ENCODE data around the gene INTU.
"Not testable (repeated sequence)": the region's sequence is repeated elsewhere in the genome, so short reads cannot be mapped to it uniquely, and the experiment has no call there.

The INTU gene

GRCh38 chr4:127632420-127633403 lies at the start of gene INTU:
TSS of gene INTU (plus strand) at chr4:127632957. CDS start at chr4:127633035, 78 bp downstream.
- DNase-seq (ENCODE audit: low spot score), result peak; percentile 92

- DNase-seq (ENCODE audit: low spot score), result not testable (repeated sequence)
Measured at GRCh38 chr4:127586496-127586895, 46.3 kb upstream of the INTU start.

GRCh38 chr4:127586922-127587571 lies 45.7 kb upstream of the INTU start:
- peak; percentile 61 for DNase-seq (ENCODE audit: low spot score)

- DNase-seq (ENCODE audit: low spot score), result not testable (repeated sequence)
Measured at GRCh38 chr4:127589153-127589552, 43.6 kb upstream of the INTU start.

GRCh38 chr4:127598656-127599055 lies 34.1 kb upstream of the INTU start:
- no peak for DNase-seq (ENCODE audit: low spot score)

- no peak for DNase-seq (ENCODE audit: low spot score)
Measured at GRCh38 chr4:127601029-127601428, 31.7 kb upstream of the INTU start.

- DNase-seq (ENCODE audit: low spot score), result peak; percentile 28
Measured at GRCh38 chr4:127604949-127605709, 27.6 kb upstream of the INTU start.

- no peak for DNase-seq (ENCODE audit: low spot score)
Measured at GRCh38 chr4:127606823-127607222, 25.9 kb upstream of the INTU start.

GRCh38 chr4:127609484-127609883 lies 23.3 kb upstream of the INTU start:
- no peak for DNase-seq (ENCODE audit: low spot score)

DNA sequence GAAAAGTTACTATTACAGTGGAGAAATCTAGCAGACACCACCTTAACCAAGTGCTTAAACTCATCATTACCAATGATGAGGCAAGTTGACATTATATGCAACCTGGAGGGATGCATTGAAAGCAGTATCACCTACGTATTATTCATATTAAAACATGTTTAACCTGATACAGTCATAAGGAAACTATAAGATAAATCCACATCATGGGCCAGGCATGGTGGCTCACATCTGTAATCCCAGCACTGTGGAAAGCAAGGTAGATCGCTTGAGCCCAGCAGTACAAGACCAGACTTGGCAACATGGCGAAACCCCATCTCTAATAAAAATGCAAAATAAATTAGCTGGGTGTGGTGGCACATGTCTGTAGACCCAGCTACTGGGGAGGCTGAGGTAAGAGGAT lies 22.3 kb upstream of the INTU start:
- DNase-seq (ENCODE audit: low spot score), result no peak

DNA sequence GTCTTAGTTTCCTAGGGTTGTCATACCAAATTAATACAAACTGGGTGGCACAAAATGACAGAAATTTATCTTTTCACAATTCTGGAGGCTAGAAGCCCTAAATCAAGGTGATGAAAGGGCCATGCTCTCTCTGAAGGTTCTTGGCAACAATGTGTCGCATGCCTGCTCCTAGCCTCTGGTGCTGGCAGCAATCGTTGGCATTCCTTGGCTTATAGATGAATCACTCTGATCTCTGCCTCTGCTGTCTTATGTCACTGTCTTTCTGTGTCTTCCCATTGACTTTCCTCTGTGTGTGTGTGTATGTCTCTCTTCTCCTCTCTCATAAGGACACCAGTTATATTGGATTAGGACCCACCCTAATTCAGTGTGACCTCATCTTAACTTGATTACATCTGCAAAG lies 15.9 kb upstream of the INTU start:
- DNase-seq (ENCODE audit: low spot score), result no peak

- DNase-seq (ENCODE audit: low spot score), result no peak
Measured at GRCh38 chr4:127618427-127618826, 14.3 kb upstream of the INTU start.

- DNase-seq (ENCODE audit: low spot score), result no peak
Measured at GRCh38 chr4:127622621-127622920, 10.2 kb upstream of the INTU start.

GRCh38 chr4:127622921-127623796 lies 9.6 kb upstream of the INTU start:
- DNase-seq (ENCODE audit: low spot score), result peak; percentile 81

DNA sequence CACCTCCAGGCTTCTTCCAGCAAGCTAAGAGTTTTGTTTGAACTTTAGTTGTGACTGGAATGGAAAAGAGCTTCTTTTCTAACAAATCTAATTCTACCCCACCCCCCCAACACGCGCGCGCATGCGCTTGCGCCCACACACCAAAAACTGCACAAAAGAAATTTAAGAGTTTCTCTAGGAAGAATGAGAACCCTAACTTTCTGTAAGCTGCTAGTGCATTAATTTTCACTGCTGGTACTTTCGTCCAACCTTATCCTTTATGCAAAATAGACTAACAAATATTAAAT lies 9.0 kb upstream of the INTU start:
- DNase-seq (ENCODE audit: low spot score), result no peak

- no peak for DNase-seq (ENCODE audit: low spot score)
Measured at GRCh38 chr4:127624173-127624572, 8.6 kb upstream of the INTU start.

DNA sequence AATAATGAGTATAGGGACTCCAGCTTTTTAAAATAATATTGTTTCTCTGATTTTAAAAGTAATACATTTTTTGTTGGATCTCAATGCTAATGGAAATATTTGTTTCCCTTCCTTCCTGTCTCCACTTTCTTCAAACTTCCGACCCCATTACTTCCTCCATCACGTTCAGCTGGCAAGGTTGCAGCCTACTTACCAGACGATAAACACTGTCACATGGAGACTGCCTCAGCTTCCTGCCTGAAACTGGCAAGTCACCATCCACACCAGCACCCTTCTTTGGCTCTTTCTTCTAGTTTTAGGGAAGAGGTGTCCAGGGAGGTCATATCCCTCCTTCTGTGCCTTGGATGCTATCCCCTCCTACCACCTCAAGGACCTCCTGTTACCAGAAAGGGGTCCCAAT lies 3.4 kb upstream of the INTU start:
- no peak for DNase-seq (ENCODE audit: low spot score)

GRCh38 chr4:127630152-127630551 lies 2.6 kb upstream of the INTU start:
- DNase-seq (ENCODE audit: low spot score), result no peak

DNA sequence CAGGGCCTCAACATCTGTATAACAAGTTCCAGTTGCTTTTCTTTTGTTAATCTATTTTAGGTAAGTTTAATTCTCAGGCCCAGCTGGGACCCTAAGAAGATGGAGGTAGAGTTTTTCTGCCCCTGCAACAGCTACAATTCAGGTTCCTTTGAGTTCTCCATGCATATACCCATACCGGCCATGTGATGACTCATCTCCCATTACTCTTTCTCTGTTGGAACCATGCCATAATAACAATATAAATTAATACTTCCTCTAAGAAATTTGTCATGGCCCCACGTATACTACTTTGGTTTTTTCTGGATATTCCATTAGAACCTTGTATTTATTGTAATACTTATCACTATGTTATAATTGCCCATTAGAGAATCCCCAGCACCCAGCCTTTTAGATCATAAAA lies 1.3 kb upstream of the INTU start:
- no peak for DNase-seq (ENCODE audit: low spot score)

DNA sequence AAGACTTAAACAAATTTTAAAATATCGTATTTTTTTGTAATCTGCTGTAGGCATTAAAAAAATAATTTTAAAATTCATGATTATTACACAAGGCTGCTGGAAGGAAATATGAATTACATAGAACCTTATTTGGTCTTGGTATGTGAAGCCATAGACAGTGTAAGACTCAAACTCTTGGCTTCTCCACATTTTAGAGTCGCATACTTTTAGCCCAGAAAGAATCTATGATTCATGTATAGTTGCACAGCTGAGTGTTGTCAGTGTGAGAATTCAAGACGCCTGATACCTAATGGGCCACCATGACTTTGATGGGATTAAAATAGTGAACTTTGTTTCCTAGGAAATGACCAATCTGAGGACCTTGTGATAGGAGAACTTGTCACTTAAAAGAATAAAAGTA lies 1.4 kb downstream of the INTU start:
- DNase-seq (ENCODE audit: low spot score), result no peak

- DNase-seq (ENCODE audit: low spot score), result no peak
Measured at GRCh38 chr4:127641524-127641923, 8.8 kb downstream of the INTU start.

DNA sequence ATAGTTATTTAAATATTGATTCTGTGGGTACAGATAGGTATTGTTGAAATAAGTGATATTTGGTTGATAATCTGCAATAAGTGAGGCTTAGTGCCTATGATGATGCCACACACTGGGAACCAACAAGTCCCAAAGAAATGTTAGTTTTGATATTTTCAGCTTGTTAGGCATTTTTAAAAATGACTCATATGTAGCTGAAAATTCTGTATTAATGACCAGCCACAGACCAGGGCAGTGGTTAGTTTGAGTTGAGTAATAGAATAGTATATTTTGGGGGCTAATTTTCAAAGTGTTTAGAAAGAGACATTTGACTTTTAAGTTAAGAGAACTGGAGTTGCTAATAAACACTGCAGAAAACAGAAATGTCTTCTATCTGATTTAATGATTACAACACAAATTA lies 9.4 kb downstream of the INTU start:
- no peak for DNase-seq (ENCODE audit: low spot score)
